ENCODE data around the gene MRPL44. TPM values are rescaled to one million over a fixed set of nuclear protein-coding genes. Genes with fewer than 3 reads are reported as not detected.

The MRPL44 gene
- total and polyA plus RNA-seq, 2 of the 8 experiments (the other 6 are each of a cell fraction or from before 2014, with no cell fraction given) = 32.0 to 53.2 TPM

DNA sequence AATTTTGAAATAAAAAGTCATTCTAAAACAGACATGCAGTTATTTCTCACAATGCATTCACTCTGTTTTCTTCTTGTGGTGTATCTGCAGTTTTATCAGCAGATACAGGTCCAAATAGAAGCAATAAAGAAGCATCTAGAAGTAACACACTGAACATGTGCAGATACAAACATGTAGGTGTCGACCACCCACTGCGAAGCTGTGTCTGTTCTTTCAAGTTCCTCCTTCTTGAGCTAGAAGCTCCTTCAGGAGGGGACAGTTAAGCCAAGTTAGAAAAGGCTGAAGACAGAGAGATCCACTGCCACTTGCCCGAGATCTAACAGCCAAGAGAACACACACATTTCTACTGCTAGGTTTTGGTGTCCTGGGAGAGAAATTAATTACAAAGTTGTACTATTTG lies 42.2 kb upstream of the MRPL44 start (continued):
- TF ChIP-seq RFX5 (IDR thresholded peaks at IDR 0.05; ENCODE audit: borderline replicate concordance, low read depth, low read length) (no peak), BCL11A (IDR thresholded peaks at IDR 0.05; ENCODE audit: low read depth in 2 of 2, low read length in 2 of 2) (no peak)

Data from H1 (cell line).